SIG-M5 treated with dmso at 0.1 percent for 504 hours (cell line): ENCODE data around the gene LHX5.

Experiments used
- DNase-seq: peaks from one replicate; lab custom pipeline; 2025; ENCODE audit not compliant: unreplicated experiment; lab: John Stamatoyannopoulos, UW

Gene LHX5

DNA sequence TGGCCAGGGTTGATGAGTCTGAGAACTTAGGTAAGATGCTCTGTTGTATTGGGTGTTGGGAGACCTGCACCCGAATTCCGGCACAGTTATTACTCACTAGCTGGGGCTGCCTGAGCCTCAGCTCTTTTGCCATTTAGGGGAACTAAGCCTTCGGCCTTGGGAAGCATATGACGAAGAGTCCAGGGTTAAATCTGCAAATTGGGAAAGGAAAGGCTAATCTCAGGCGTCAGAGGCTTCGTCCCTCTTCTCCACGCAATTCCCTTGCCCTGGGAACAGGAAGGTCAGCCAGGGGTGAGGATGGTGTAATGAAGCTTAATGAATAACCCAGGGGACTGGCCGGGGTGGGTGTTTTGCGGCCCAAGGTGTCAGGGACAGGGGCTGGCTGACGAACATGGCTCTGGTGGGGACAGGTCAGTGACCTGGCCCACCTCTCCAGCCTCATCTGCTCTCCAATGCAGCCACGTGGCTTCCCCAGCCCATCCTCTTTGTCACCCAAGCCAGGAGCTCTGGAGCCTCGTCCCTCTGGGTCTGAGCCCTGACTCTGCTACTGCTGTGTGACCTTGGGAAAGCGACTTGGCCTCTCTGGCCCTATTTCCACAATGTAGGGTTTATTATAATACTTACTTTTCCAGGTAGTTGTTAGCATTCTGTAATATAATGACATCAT lies 53.3 kb downstream of the LHX5 start:
- no peak for DNase-seq

DNA sequence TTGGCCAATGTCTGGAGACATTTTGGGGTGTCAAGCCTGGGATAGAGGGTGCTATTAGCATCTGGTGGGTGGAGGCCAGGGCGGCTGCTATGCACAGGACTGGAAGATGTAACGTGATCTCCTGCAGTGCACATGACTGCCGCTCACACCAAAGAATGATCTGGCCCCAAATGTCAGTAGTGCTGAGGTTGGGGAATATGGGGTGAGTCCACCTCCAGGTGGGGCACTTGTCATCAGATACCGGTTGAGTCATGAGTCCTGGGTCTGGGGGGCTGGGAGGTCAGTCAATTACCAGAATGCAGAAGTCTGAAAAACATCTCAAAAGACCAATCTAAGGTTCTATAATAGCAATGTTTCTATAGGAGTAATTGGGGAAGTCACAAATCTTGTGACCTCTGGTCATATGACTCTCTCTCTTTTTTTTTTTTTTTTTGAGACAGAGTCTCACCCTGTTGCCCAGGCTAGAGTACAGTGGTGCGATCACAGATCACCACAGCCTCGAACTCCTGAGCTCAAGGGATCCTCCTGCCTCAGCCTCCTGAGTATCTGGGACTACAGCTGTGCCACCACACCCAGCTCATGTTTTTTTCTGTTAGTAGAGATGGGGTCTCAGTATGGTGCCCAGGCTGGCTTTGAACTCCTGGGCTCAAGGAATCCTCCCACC lies 55.4 kb downstream of the LHX5 start:
- peak; percentile 47 for DNase-seq

DNA sequence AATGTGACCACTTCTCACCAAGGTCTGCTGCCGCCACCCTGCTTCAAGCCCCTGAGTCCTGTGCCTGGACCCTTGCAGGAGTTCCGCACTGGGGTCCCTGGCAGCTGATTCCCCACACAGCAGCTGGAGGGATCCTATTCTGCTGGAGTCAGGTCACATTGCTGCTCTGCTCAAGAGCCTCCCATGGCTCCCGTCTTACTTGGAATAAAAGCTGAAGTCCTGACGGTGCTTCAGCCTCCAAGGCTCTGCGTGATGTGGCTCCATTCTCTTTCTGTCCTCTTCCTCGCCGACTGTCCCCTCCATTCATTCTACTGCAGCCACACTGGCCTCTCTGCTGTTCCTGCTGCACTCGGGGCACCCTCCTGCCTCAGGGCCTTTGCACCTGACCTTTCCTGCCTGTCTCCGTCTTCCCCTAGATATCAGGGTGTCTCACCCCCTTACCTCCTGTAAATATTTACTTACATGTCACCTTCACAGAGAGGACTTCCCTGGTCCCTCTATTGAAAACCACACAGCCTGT lies 57.1 kb downstream of the LHX5 start:
- DNase-seq: no peak

DNA sequence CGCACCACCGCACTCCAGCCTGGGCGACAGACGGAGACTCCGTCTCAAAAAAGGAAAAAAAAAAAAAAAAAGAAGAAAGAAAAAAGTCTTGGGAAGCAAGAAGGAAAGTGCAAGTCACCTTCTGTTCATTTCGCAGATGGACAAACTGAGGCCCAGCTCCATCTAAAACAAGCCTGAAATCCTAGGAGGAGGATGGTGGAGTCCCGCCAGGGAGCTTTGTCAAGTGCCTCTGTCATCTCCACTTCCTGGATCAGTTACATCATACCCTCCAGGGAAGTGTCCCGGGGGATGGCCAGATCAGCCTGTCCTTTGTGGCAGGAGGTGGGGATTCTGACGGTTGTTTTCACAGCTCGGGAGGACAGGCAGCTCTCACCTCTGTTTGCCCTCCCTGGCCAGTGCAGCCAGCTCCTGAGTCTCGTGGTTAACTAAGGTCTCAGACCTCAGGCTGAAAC lies 58.2 kb downstream of the LHX5 start:
- DNase-seq: no peak
